ENCODE data around the gene RPS25. TPM values are rescaled to one million over a fixed set of nuclear protein-coding genes. Genes with fewer than 3 reads are reported as not detected.
A peak's percentile ranks its signal among the peaks of the same experiment; 100 is the strongest.
"Not testable (repeated sequence)": the region's sequence is repeated elsewhere in the genome, so short reads cannot be mapped to it uniquely, and the experiment has no call there.

RPS25 gene
- 813 TPM for total RNA-seq
- long read RNA-seq, transcript RPS25-202 (5 exons, 835 nt): major isoform, 449 of 757 reads
- long read RNA-seq, transcript RPS25-204 (3 exons, 1,462 nt): minor isoform, 286 of 757 reads
- long read RNA-seq, partial matches to known transcripts: 15 of 757 reads
- long read RNA-seq, other reads (novel, unspliced or antisense): 6 of 757 reads

DNA sequence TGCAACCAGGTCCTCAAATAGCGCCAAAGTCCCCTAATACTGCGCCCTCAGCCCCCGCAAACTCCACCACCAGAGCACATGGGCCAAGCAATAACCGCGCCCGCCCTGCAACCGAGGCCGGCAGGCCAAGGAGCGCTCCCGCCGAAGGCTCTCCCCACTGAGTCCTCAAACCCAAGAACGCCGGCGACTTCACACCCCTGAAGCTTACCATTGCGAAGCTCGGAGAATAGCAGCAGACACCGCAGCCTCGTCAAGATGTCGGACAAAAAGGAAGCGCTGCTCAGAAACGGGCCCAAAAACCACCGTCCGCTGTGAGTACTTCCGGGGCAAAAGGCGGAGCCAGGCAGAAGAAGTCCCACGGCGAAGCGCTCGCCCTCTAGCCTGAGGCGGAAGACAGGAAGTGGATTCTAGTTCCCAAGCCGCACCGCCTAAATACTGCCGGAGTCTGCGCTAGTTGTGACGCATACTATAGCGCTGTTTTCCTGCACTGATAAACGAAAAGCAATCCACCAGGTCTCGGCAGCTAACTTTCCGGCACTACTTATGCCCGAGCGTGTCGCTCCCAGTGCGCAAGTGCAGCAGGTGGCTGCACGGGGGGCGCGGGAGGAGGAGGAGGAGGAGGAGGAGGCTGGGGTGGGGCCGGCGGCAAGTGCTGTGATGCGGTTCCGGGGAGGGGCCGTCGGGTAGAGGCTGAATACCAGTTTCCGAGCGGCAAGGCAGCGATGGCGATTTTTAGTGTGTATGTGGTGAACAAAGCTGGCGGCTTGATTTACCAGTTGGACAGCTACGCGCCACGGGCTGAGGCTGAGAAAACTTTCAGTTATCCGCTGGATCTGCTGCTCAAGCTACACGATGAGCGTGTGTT, at the start of gene RPS25, which contains the start of gene TRAPPC4:
Gene RPS25 (minus strand): TSS at position 270 of the 865 bp plus-strand sequence. CDS start 59 bp downstream, at position 211.
Gene TRAPPC4 (plus strand): TSS at position 693 of the 865 bp plus-strand sequence. CDS start 30 bp downstream, at position 723.
- intact Hi-C loops (cut with micrococcal nuclease): no loop called here
- ATAC-seq (peak; percentile 96), DNase-seq (peak; percentile 95)

DNA sequence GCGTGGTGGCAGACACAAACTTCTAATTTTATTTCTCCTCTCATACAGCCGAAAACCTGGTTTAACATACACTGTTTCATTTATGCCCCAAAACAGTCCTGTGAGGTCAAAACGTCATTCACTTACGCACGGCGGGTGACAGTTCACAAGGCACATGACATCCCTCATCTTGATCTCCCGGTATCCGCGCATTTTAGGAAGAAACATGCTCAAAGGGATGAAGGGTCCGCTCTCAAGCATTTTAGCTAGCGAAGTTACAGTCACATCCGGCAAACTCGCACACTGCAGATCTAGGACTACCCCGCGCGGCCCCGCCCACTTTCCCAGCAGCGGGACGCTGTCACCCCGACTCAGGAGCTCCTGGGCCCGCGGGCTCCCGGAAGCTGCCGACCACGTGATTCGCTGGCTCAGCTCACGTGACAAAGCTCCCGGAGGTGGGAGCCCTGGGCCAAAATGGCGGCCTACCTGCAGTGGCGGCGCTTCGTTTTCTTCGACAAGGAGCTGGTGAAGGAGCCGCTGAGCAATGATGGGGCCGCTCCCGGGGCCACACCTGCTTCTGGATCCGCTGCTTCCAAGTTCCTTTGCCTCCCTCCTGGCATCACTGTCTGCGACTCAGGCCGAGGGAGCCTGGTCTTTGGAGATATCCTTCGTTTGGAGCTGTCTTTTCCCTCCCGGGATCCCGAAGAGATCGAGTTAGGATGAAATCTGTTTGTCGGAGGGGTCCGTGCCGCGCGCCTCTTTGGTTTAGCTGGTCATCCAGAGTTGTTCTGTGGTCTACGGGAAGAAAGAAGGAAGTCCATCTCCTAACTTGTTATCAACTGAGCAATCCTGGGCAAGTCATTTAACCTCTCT, 49.5 kb upstream of the RPS25 start, which contains the start of gene VPS11:
Gene VPS11 (plus strand): TSS at position 448 of the 852 bp plus-strand sequence. CDS start 6 bp downstream, at position 454.
- ATAC-seq (peak; percentile 99), DNase-seq (peak; percentile 99)
- intact Hi-C loops (cut with micrococcal nuclease): no loop called here

GRCh38 chr11:119065369-119065768, 47.2 kb upstream of the RPS25 start:
- intact Hi-C loops (cut with micrococcal nuclease): no loop called here
- DNase-seq (no peak), ATAC-seq (no peak)

DNA sequence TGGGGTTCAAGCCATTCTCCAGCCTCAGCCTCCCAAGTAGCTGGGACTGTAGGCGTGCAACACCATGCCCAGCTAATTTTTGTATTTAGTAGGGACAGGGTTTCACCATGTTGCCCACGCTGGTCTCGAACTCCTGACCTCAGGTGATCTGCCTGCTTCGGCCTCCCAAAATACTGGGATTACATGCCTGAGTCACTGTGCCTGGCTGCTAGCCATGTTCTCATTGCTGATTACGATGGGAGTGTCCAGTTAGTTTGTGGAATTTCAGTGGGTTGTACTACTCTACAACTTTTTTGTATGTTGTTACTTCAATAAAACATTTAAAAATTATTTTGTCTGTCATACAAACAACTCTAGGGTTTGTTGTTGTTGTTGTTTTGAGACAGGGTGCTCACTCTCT, 44.6 kb upstream of the RPS25 start:
- intact Hi-C loops (cut with micrococcal nuclease): no loop called here
- DNase-seq: no peak
- no peak for ATAC-seq

GRCh38 chr11:119061256-119061655, 43.1 kb upstream of the RPS25 start:
- intact Hi-C loops (cut with micrococcal nuclease): no loop called here
- ATAC-seq: no peak
- no peak for DNase-seq

DNA sequence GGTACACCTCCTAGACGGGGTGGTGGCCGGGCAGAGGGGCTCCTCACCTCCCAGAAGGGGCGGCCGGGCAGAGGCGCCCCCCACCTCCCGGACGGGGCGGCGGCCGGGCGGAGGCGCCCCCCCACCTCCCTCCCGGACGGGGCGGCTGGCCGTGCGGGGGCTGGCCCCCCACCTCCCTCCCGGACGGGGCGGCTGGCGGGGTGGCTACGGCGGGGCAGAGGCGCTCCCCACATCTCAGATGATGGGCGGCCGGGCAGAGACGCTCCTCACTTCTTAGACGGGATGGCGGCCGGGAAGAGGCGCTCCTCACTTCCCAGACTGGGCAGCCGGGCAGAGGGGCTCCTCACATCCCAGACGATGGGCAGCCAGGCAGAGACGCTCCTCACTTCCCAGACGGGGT, 41.0 kb upstream of the RPS25 start:
- intact Hi-C loops (cut with micrococcal nuclease); DNase-seq: not testable (repeated sequence)

GRCh38 chr11:119057000-119057769, 39.0 kb upstream of the RPS25 start, which contains the start of gene HYOU1:
Gene HYOU1, minus strand, starts transcription at chr11:119057205. Its CDS starts 1,045 bp downstream, at chr11:119056160.
- DNase-seq: peak; percentile 99
- intact Hi-C loops (cut with micrococcal nuclease): no loop called here
- peak; percentile 97 for ATAC-seq

More for the DNA sequence above, 41.0 kb upstream of the RPS25 start:
- not testable (repeated sequence) for ATAC-seq

- intact Hi-C loops (cut with micrococcal nuclease): no loop called here
- peak; percentile 42 for DNase-seq
- ATAC-seq: peak; percentile 10
These were observed 38.4 kb upstream of the RPS25 start for GRCh38 chr11:119056421-119056999.

GRCh38 chr11:119055901-119056300, 37.8 kb upstream of the RPS25 start:
- DNase-seq: no peak
- intact Hi-C loops (cut with micrococcal nuclease): no loop called here
- ATAC-seq: no peak

- no peak for ATAC-seq
- DNase-seq: no peak
- intact Hi-C loops (cut with micrococcal nuclease): no loop called here
These were observed 36.3 kb upstream of the RPS25 start for GRCh38 chr11:119054418-119054817.

- ATAC-seq (no peak), DNase-seq (no peak)
- intact Hi-C loops (cut with micrococcal nuclease): no loop called here
These were observed 34.1 kb upstream of the RPS25 start for GRCh38 chr11:119052163-119052814.

- DNase-seq: no peak
- intact Hi-C loops (cut with micrococcal nuclease): no loop called here
- ATAC-seq: no peak
These were observed 33.5 kb upstream of the RPS25 start for GRCh38 chr11:119051440-119052162.

DNA sequence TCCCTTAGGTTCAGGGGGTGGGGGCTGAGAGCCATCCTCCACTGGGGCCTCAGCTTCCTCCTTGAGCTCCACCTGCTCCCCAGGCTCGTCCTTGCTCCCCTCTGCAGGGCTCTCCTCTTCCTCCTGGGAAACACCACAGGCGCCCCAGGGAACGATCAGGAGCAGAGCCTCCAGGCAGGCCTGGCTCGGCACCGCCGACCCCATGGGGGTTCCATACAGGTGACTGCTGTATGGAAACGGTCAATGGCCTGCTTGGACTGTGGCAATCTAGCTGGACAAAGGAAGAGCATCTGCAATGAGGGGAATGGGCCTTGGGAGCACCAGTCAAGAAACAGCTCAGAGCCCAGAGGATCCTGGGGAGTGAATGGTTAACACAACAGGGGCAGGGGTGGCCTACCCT, 30.9 kb upstream of the RPS25 start:
- intact Hi-C loops (cut with micrococcal nuclease): no loop called here
- ATAC-seq (no peak), DNase-seq (no peak)

- DNase-seq: no peak
- no peak for ATAC-seq
- intact Hi-C loops (cut with micrococcal nuclease): no loop called here
These were observed 30.5 kb upstream of the RPS25 start for GRCh38 chr11:119048644-119049043.

DNA sequence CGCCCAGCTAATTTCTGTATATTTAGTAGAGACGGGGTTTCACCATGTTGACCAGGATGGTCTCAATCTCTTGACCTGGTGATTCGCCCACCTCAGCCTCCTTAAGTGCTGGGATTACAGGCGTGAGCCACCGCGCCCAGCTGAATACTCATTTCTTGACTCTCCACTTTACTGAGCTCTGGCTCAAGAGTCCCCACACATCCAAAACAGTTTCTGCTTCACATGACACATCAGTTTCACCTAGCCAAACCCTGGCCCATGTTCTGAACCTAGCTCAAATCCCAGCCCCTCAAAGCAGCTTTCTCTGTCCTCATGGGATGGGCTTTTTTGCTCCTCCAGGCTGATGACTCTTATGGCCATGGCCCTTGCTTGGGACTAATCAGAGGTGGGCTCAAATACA, 29.1 kb upstream of the RPS25 start:
- intact Hi-C loops (cut with micrococcal nuclease): no loop called here
- DNase-seq (no peak), ATAC-seq (no peak)

DNA sequence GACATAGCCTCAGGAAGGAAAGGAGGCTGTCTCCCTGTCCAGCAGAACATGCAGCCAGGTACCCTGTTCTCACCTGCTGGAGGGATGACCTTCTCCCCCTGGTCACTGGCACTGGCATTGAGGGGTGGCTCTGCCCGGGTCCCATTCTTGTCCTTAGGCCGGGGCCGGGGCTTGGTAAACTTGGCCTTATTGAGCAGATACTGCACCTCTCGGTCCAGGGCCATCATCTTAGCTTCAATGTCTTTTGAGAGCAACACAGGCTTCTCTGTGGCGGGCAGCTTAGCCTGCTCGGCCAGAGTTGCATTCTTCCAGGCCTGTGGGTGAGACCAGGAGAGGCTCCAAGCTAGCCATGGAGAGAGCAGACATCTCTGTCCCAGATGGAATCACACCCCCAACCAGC, 28.3 kb upstream of the RPS25 start:
- intact Hi-C loops (cut with micrococcal nuclease): no loop called here
- ATAC-seq: no peak
- DNase-seq: no peak

DNA sequence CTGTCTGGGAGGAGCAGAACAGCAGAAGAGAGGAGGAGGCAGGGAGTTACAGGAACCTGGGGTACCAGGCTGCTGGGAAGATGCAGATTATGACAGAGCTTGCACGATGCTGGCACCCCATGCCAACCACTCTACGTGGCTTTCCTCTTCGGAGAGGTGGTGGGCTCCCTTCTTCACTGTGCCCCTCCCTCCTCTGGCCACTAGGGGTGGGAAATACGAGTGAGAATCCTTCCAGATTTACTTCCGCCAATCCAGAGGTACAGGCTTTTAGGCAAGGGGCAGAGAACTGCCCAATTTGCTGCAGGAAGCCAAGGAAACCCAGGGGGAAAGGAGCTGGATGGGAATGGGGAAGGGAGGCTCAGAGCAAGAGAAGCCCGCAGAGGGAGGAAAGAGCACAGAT, 26.6 kb upstream of the RPS25 start:
- ATAC-seq: no peak
- intact Hi-C loops (cut with micrococcal nuclease): no loop called here

More for the DNA sequence above, 26.6 kb upstream of the RPS25 start:
- DNase-seq: no peak
